Heart right ventricle (tissue), 16 donors: Measurements from ENCODE around the gene PMF1. TPM values are rescaled to one million over a fixed set of nuclear protein-coding genes. Genes with fewer than 3 reads are reported as not detected.

ENCODE experiments used
- ATAC-seq, 8 donors: fragments of 200-7000 bp; cut with Tn5 transposase; one replicate each; pipeline ENCODE4 v1.9.1; 2020; ENCODE audit warnings: mild to moderate bottlenecking in 8 of 8, moderate library complexity in 8 of 8, moderate number of reproducible peaks in 1 of 8
- DNase-seq, 2 donors: peaks; one replicate each; pipeline ENCODE4 v3.0.0-alpha.2; 2020
- H3K27ac ChIP-seq, 10 donors: fragments of 200-600 bp; sonication (generic) in 2 of 10; one replicate each; pipeline versions ENCODE4 v1.5.0 to v1.8.0; 2020 to 2022; ENCODE audit warnings: mild to moderate bottlenecking in 3 of 10
- H3K27me3 ChIP-seq, 7 donors: fragments of 200-600 bp; one replicate each; pipeline ENCODE4 v1.8.0; 2021 to 2022; ENCODE audit warnings: mild to moderate bottlenecking in 2 of 7
- H3K36me3 ChIP-seq, 9 donors: fragments of 200-600 bp; sonication (generic) in 1 of 9; one replicate each; pipeline versions ENCODE4 v1.5.0 to v1.8.0; 2020 to 2022; ENCODE audit warnings: mild to moderate bottlenecking in 2 of 9
- H3K4me1 ChIP-seq, 9 donors: fragments of 200-600 bp; sonication (generic) in 1 of 9; one replicate each; pipeline versions ENCODE4 v1.5.0 to v1.8.0; 2020 to 2022; ENCODE audit warnings: mild to moderate bottlenecking in 4 of 9
- H3K4me3 ChIP-seq, 10 donors: fragments of 200-600 bp; sonication (generic) in 2 of 10; one replicate each; pipeline versions ENCODE4 v1.5.0 to v1.8.0; 2020 to 2022; ENCODE audit warnings: mild to moderate bottlenecking in 7 of 10, moderate library complexity in 2 of 10
- H3K9me3 ChIP-seq, 11 donors: fragments of 200-600 bp in 10 of 11; sonication (generic) in 2 of 11; one replicate each; pipeline versions ENCODE4 v1.5.0 to v1.8.0; 2013 to 2022; ENCODE audit warnings: mild to moderate bottlenecking in 2 of 11, control low read depth in 1 of 11, moderate library complexity in 1 of 11
- CTCF ChIP-seq, 9 donors: fragments of 200-600 bp; sonication (generic) in 2 of 9; IDR thresholded peaks; one replicate each; pipeline versions ENCODE4 v1.5.0 to v1.8.0; 2021 to 2022; ENCODE audit warnings: antibody characterized with exemption in 9 of 9, mild to moderate bottlenecking in 5 of 9, moderate library complexity in 1 of 9
- WGBS, 2 donors: extraction: QIAGEN DNeasy Blood & Tissue Kit; methylation state at CpG; one replicate each; pipeline ENCODE4 v1.1.7; 2013; ENCODE audit warnings: inconsistent platforms in 1 of 2; 5-methylcytosine and 5-hydroxymethylcytosine counted together
- intact Hi-C, 10 donors: fragments of 100-400 bp; cut with DNase I; formaldehyde crosslinking; loops; one replicate each; pipeline versions ENCODE4 v1.11.1 to v1.14.2; 2022
- polyA plus RNA-seq, 2 donors: library from polyadenylated mRNA; stranded (reverse); fragments of 200-250 nt; gene quantifications; one replicate each; pipeline ENCODE4 v1.2.3, GENCODE V29; 2013
- total RNA-seq, 10 donors: library from RNA; stranded (reverse); fragmentation: NEBNext Ultra II Directional in 3 of 10; extraction: Animal tissue kit (Norgen Biotek cat#: 25700) in 3 of 10; gene quantifications; one replicate each; pipeline versions ENCODE4 v1.2.1 to v1.2.4, GENCODE V29; 2021 to 2023
- donor health status: Arrhythmogenic right ventricular cardiomyopathy.
- donor health status: ischemic (EF 13 %, LVEDD 7.1; RV severe dilation, severe dysfunction).
- donor health status: healthy with polysubstance abuse.
- donor health status: DM: no; HTN: yes; CAD: no.
- donor health status: DM: no; HTN: no; CAD: no.
- donor health status: ischemic (EF 25% LVEDD 6.9; RV normal size, moderate dysfunction).
- donor health status: ischemic (EF 25% LVEDD 5.7; RV mildly dilated, moderate dysfunction).
- donor health status: healthy.
- donor health status: DM: yes; HTN: yes; CAD: no.
- donor health status: Ischemic cardiomyopathy.
- donor health status: ischemic (EF 35%, LVEDD 5.7; RV mildly dilated, moderate dysfunction).
- donor health status: nonischemic (EF 11% LVEDD 7.7; RV severe dilation, severe dysfunction).
- donor health status: DM: yes; HTN: yes; CAD: no.
- donor health status: PGD.
- donor health status: ischemic (EF 29% LVEDD 5.4; RV normal size, mild dysfunction).
- donor health status: nonischemic (EF 23%, LVEDD 6.1; RV moderate dilation, normal function).

Gene PMF1
- total and polyA plus RNA-seq, 12 donors, result 55.9 to 122 (median 69.9) TPM

- intact Hi-C loops, result no loop called here
- Histone ChIP-seq H3K4me1 (peaks cover 0 to 39% (median 29%) of the 10 kb centered on the region in 9 donors), H3K9me3 (no peaks in the 10 kb centered on the region), H3K4me3 (no peak overlapping the region), H3K27me3 (no peaks in the 10 kb centered on the region), H3K36me3 (peaks cover 0 to 86% (median 28%) of the 10 kb centered on the region in 9 donors), H3K27ac (peak overlapping the region in 7 of 10 donors; percentile 11 to 75 (median 38))
- TF ChIP-seq CTCF (IDR thresholded peaks at IDR 0.05), result no peak
- ATAC-seq, result peak in 7 of 8 donors; percentile 50 to 76 (median 68)
- no peak for DNase-seq
Measured at GRCh38 chr1:156203331-156203730, 9.5 kb upstream of the PMF1 start.

GRCh38 chr1:156204686-156205085 is 8.1 kb upstream of the PMF1 start:
- 94 to 99% methylated on average over 3 of the region's 3 CpGs for WGBS, 2 donors
- intact Hi-C loops, result loop anchor here in 1 of 10 donors (5.0 kb wide), 1 partner anchor 52 kb away; the partner anchor contains the start of gene SEMA4A
- TF ChIP-seq CTCF (IDR thresholded peaks at IDR 0.05), result no peak
- Histone ChIP-seq H3K4me3 (no peak overlapping the region), H3K27me3 (no peaks in the 10 kb centered on the region), H3K4me1 (peaks cover 0 to 39% (median 29%) of the 10 kb centered on the region in 9 donors), H3K27ac (peak overlapping the region in 3 of 10 donors; percentile 2 to 67 (median 33)), H3K9me3 (no peaks in the 10 kb centered on the region), H3K36me3 (peaks cover 0 to 90% (median 32%) of the 10 kb centered on the region in 9 donors)
- no peak for ATAC-seq
- DNase-seq, result no peak

GRCh38 chr1:156211243-156211642 is 1.6 kb upstream of the PMF1 start:
- no peak overlapping the region for H3K4me3 ChIP-seq
- peaks cover 3 to 33% (median 18%) of the 10 kb centered on the region in 9 donors for H3K4me1 ChIP-seq
- WGBS, 2 donors, result 94 to 97% methylated on average over 3 of the region's 3 CpGs
- ATAC-seq (no peak), DNase-seq (no peak)
- H3K27me3 ChIP-seq, result no peaks in the 10 kb centered on the region
- intact Hi-C loops, result loop anchor here in 2 of 10 donors (5.0 kb wide), 2 partner anchors 49 to 69 kb away; no protein-coding TSS in a partner anchor
- H3K36me3 ChIP-seq, result peaks cover 0 to 72% (median 22%) of the 10 kb centered on the region in 9 donors
- TF ChIP-seq CTCF (IDR thresholded peaks at IDR 0.05), result no peak
- H3K27ac ChIP-seq, result no peak overlapping the region
- no peaks in the 10 kb centered on the region for H3K9me3 ChIP-seq

GRCh38 chr1:156212130-156212529 is 677 bp upstream of the PMF1 start:
- H3K27ac ChIP-seq, result peak overlapping the region in 9 of 10 donors; percentile 92 to 99 (median 97)
- WGBS, 2 donors, result 82 to 84% methylated on average over 9 of the region's 9 CpGs
- intact Hi-C loops, result loop anchor here in 2 of 10 donors (5.0 kb wide), 2 partner anchors 50 to 70 kb away; no protein-coding TSS in a partner anchor

More at GRCh38 chr1:156212130-156212529, 677 bp upstream of the PMF1 start:
- no peak for TF ChIP-seq CTCF (IDR thresholded peaks at IDR 0.05)
- DNase-seq (no peak), ATAC-seq (no peak)
- peaks cover 0 to 63% (median 16%) of the 10 kb centered on the region in 9 donors for H3K36me3 ChIP-seq
- H3K4me3 ChIP-seq, result peak overlapping the region in 8 of 10 donors; percentile 52 to 84 (median 67)
- no peaks in the 10 kb centered on the region for H3K27me3 ChIP-seq
- no peaks in the 10 kb centered on the region for H3K9me3 ChIP-seq
- H3K4me1 ChIP-seq, result peaks cover 3 to 35% (median 18%) of the 10 kb centered on the region in 9 donors
